HG02623 (cell line): Measurements from ENCODE around the gene MYO1C.
"Not testable (repeated sequence)": the region's sequence is repeated elsewhere in the genome, so short reads cannot be mapped to it uniquely, and the experiment has no call there.

Source experiments
- ATAC-seq: cut with Tn5 transposase; IDR thresholded peaks from one replicate; pipeline ENCODE4 v1.9.1; 2021; ENCODE audit warnings: moderate library complexity; ENCODE audit not compliant: unreplicated experiment

MYO1C gene

GRCh38 chr17:1492249-1493206 lies at the start of gene MYO1C:
MYO1C (minus strand) TSS chr17:1492686; CDS start chr17:1492487, 199 bp downstream.
- ATAC-seq = no peak

GRCh38 chr17:1541367-1541904 lies 49.0 kb upstream of the MYO1C start:
- no peak for ATAC-seq

DNA sequence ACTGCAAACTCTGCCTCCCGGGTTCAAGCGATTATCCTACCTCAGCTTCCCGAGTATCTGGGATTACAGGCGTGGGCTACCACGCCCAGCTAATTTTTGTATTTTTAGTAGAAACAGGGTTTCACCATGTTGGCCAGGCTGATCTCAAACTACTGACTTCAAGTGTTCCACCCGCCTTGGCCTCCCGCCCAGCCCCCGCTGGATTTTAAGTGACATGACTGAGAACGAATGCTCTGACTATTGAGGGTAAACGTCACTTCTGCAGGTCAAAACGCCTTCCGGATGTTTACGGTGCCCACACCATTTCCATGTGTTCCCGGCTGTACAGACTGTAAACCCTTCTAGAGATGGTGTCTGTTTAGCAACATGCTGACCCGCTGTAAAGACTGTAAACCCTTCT lies 47.3 kb upstream of the MYO1C start:
- ATAC-seq = no peak

DNA sequence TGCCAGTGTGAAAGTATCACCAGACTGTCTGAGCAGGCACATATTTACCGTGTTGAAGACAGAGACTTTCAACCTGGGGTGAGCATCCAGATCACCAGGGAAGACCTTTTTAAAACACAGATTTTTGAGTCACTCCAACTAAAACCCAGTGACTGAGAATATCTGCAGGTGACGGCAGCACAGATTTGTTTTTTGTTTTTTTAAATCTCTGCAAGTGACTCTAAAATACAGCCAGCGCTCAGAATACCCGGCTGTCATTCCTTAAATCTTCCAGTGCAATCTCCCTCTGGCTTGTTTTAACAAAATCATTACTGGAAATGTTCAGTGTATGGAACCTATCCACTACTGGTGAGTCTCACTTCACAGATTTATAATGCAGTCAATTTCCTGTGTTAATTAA lies 43.3 kb upstream of the MYO1C start:
- no peak for ATAC-seq

DNA sequence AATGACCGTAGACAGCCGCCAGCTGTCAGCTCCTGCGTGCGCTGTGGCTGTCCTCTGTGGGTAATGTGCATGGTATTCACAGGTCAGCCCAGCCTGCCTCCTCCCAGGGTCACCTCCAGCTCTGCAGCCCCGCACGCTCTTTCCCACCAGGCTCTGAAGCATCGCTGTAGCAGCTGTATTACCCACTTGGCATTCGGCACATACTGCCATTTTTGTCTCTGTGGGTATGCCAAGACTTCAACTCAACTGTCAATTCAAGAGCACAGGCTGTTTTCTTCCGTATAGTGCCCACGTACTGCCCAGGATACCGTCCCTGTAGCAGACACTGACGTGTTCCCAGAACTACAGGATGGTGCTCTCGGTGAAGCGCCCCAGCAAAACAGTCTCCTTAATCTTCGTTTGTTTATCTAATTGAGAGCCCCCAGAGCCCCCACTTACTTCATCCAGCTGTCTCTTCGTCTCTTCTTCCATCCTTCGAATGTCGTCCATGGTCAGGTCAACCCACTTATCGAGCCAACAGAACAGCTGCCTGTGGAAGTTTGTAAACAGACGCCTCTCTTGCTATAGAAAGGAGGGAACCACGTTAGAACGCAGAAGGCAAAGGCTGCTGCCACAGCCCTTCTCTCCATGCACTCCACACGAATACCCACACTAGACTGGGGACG lies 41.3 kb upstream of the MYO1C start:
- ATAC-seq = no peak

GRCh38 chr17:1532836-1533602 lies 40.5 kb upstream of the MYO1C start:
- ATAC-seq = no peak

GRCh38 chr17:1529863-1530262 lies 37.4 kb upstream of the MYO1C start:
- ATAC-seq = no peak

GRCh38 chr17:1526876-1527275 lies 34.4 kb upstream of the MYO1C start:
- ATAC-seq = not testable (repeated sequence)

DNA sequence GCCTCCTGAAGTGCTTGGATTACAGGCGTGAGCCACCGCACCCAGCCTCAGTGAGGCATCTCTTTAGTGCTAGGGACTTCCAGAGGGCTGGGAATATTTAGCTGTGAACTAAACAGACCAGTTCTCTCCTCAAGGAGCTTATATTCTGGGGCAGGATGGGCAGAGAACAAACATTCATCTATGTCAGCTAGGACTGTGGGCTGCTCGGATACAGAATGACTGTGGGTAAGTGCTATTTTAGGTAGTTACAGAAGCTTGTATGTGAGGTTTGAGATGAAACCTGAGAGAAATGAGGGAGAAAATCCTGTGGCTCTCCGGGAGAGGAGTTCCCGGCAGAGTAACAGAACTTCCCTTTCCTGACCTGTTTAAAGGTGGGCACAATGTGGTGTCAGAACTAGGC lies 30.1 kb upstream of the MYO1C start:
- no peak for ATAC-seq

DNA sequence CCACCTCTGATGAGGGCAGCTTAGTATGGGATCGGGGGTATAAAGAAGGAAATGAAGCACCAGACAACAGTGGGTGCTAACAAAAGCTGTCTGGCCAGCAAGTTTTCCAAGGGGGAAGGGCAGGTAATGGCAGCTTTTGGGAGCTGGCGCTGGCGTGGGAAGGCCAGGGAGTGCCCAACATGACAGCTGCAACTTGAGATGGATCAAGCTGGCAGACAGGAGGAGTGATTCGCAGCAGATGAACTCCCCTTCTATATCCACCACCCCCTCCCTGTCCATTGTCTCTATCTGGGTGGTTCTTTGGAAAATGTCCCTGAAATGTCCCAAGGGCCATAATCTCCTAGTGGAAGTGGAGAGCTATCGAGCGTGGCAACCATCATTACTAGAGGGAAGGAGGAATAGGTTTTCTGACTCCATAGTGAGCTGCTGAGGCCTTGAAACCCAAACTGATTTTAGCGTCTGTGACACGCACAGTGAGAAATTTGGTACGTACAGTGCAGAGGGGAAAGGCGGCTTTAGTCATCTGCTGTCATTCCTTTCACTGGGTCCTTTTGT lies 28.7 kb upstream of the MYO1C start:
- ATAC-seq = no peak

GRCh38 chr17:1519678-1520077 lies 27.2 kb upstream of the MYO1C start:
- ATAC-seq = no peak

DNA sequence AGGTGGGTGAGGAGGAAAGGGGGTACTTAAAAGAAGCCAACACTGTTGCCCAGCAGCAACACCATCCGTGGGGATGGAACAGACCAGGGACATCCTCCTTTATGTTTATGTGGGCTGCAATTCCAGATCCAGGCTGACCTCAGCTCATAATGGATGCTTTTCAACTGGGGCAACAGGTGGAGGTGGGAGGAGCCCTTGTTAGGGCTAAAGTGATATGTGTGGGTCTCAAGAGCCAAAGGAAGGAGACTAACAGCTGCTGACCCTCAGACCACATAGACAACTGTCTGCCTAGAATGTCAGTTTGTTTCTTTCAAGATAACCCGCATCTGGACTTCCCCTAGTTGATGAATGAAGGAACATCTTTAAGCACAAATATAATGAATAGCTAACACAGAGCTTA lies 25.9 kb upstream of the MYO1C start:
- ATAC-seq = no peak

- ATAC-seq = peak; percentile 86
These were observed 24.1 kb upstream of the MYO1C start, which contains the start of gene INPP5K for GRCh38 chr17:1516388-1517161. INPP5K (minus strand) TSS chr17:1516612; CDS start chr17:1516499, 113 bp downstream.

DNA sequence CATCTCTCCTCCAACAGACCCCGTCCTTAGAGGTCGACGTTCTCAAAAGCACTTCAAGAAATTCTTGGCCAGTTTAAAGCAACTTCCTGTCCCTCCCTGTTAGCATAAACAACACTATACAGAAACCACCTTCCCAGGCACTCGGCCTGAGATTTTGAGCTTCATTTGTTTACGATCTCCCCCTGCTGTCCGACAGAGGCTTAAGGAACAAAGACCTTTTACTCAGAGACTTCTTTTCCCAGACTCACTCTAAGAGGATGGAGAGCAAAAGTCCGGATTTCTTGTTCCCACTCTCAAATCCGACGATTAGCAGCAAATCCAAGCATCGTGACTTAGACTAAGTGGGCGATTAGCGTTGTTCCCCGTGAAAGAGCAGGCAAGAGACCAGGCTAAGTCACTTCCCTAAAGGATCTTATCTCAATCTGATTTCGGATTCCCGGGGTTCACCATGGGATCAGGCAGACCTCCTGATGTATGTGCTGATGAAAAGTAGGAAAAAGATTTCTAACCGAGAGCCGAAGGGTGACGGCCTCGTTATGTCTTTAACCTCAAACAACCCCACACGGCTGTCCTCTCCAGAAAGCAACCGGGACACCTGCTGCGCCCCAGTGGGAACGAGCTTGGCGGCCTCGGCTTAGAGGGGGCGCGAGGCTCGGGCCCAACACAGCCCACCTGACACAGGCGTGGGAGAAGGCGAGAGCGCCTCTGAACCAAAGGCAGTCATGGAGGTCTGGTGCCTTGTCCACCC lies 23.3 kb upstream of the MYO1C start:
- peak; percentile 4 for ATAC-seq

DNA sequence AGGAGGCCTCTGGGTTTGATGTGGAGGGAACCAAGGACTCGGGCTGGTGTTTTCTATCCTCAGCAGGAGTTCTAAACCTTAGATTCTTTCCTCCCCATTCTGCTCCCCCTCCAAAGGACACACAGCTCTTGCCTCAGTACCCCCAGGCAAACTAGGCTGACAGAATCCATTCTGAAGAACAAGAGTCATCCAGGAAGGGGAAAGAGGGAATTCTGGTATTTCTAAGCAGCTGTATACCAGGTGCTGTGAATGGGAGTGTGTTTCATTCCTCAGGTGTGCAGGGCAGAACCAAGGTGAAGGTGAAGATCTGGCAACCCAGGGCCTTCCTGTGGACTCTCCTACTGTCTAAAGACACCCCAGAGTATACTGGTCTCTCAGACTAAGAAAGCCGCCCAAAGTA lies 19.9 kb upstream of the MYO1C start:
- ATAC-seq = no peak

GRCh38 chr17:1511756-1512321 lies 19.4 kb upstream of the MYO1C start:
- ATAC-seq = no peak

GRCh38 chr17:1511290-1511689 lies 18.8 kb upstream of the MYO1C start:
- no peak for ATAC-seq

- ATAC-seq = no peak
These were observed 16.9 kb upstream of the MYO1C start for GRCh38 chr17:1509290-1509881.
